ENCODE data around the gene DPY19L1.
"Not testable (repeated sequence)": the region's sequence is repeated elsewhere in the genome, so short reads cannot be mapped to it uniquely, and the experiment has no call there.

The DPY19L1 gene

GRCh38 chr7:35037211-35037525, at the start of gene DPY19L1:
Gene DPY19L1 (minus strand): TSS chr7:35037485. CDS start chr7:35037394, 91 bp downstream.
- no peak for DNase-seq

GRCh38 chr7:35079517-35079916, 42.2 kb upstream of the DPY19L1 start:
- DNase-seq = not testable (repeated sequence)

- not testable (repeated sequence) for DNase-seq
Observed at GRCh38 chr7:35074008-35074407, 36.7 kb upstream of the DPY19L1 start.

- DNase-seq = peak; percentile 47
Observed at GRCh38 chr7:35072950-35073827, 35.9 kb upstream of the DPY19L1 start.

- not testable (repeated sequence) for DNase-seq
Observed at GRCh38 chr7:35069084-35069483, 31.8 kb upstream of the DPY19L1 start.

- not testable (repeated sequence) for DNase-seq
Observed at GRCh38 chr7:35065382-35065781, 28.1 kb upstream of the DPY19L1 start.

- DNase-seq = not testable (repeated sequence)
Observed at GRCh38 chr7:35058571-35058970, 21.3 kb upstream of the DPY19L1 start.

- not testable (repeated sequence) for DNase-seq
Observed at GRCh38 chr7:35057505-35058451, 20.5 kb upstream of the DPY19L1 start.

- not testable (repeated sequence) for DNase-seq
Observed at GRCh38 chr7:35055733-35056132, 18.4 kb upstream of the DPY19L1 start.

- peak; percentile 51 for DNase-seq
Observed at GRCh38 chr7:35053488-35054175, 16.3 kb upstream of the DPY19L1 start.

GRCh38 chr7:35048390-35048789, 11.1 kb upstream of the DPY19L1 start:
- not testable (repeated sequence) for DNase-seq

GRCh38 chr7:35047912-35048305, 10.6 kb upstream of the DPY19L1 start:
- DNase-seq = not testable (repeated sequence)

- DNase-seq = not testable (repeated sequence)
Observed at GRCh38 chr7:35047263-35047911, 10.1 kb upstream of the DPY19L1 start.

GRCh38 chr7:35043301-35043700, 6.0 kb upstream of the DPY19L1 start:
- not testable (repeated sequence) for DNase-seq

GRCh38 chr7:35040906-35041305, 3.6 kb upstream of the DPY19L1 start:
- no peak for DNase-seq

- no peak for DNase-seq
Observed at GRCh38 chr7:35039343-35039742, 2.1 kb upstream of the DPY19L1 start.

GRCh38 chr7:35038354-35038753, 1.1 kb upstream of the DPY19L1 start:
- no peak for DNase-seq

GRCh38 chr7:35037526-35038341, 449 bp upstream of the DPY19L1 start:
- peak; percentile 97 for DNase-seq

- DNase-seq = peak; percentile 52
Observed at GRCh38 chr7:35036361-35037171, 719 bp downstream of the DPY19L1 start.

- DNase-seq = peak; percentile 45
Observed at GRCh38 chr7:35035511-35035961, 1.7 kb downstream of the DPY19L1 start.

All from HCEC 1CT (cell line).